CD4-positive, alpha-beta T cell (primary cell): Measurements from ENCODE around the gene KMT5B. TPM values are rescaled to one million over a fixed set of nuclear protein-coding genes. Genes with fewer than 3 reads are reported as not detected.

Experiments
- ATAC-seq: fragments of 200-7000 bp; cut with Tn5 transposase; one replicate; pipeline ENCODE4 v1.10.0; 2022; ENCODE audit warnings: mild to moderate bottlenecking; ENCODE audit not compliant: poor library complexity
- CTCF ChIA-PET: fragments of 350-600 bp; sonication (Branson Sonifier 250); formaldehyde crosslinking; loops from one replicate; lab custom pipeline; 2021; ENCODE audit warnings: antibody characterized with exemption, inconsistent platforms; lab: Charles Lee
- POLR2A ChIA-PET: fragments of 350-600 bp; sonication (Branson Sonifier 250); formaldehyde crosslinking; loops from one replicate; lab custom pipeline; 2021; ENCODE audit warnings: antibody characterized with exemption, inconsistent platforms; lab: Charles Lee
- DNase-seq, 14 experiments: peaks; one replicate each; pipeline ENCODE4 v3.0.0-alpha.2; 2013 to 2020; ENCODE audit warnings: mixed read lengths in 2 of 14
- H3K27ac ChIP-seq, 2 donors: one replicate each; pipeline versions ENCODE4 v1.5.1 to v1.7.0; 2013; ENCODE audit warnings: low read length in 2 of 2, low read depth in 1 of 2, mild to moderate bottlenecking in 1 of 2
- H3K27me3 ChIP-seq, 2 experiments: 1 replicate in 1 of 2; 2 replicates in 1 of 2; pipeline versions ENCODE4 v1.6.1 to v1.7.0; 2013; ENCODE audit warnings: low read length in 2 of 2, control low read depth in 1 of 2, mild to moderate bottlenecking in 1 of 2, moderate library complexity in 1 of 2; ENCODE audit not compliant: insufficient read depth in 2 of 2, control insufficient read depth in 1 of 2
- H3K36me3 ChIP-seq: one replicate; pipeline ENCODE4 v1.6.1; 2013; ENCODE audit warnings: low read length, control low read depth; ENCODE audit not compliant: insufficient read depth
- H3K4me1 ChIP-seq: one replicate; pipeline ENCODE4 v1.6.1; 2013; ENCODE audit warnings: low read length, control low read depth; ENCODE audit not compliant: insufficient read depth
- H3K4me3 ChIP-seq: one replicate; pipeline ENCODE4 v1.5.1; 2013; ENCODE audit warnings: mild to moderate bottlenecking, low read length, moderate library complexity
- H3K9me3 ChIP-seq, 2 experiments: 1 replicate in 1 of 2; 2 replicates in 1 of 2; pipeline versions ENCODE4 v1.6.1 to v1.7.0; 2013; ENCODE audit warnings: low read length in 2 of 2, mild to moderate bottlenecking in 2 of 2, control low read depth in 1 of 2, moderate library complexity in 1 of 2; ENCODE audit not compliant: control insufficient read depth in 1 of 2, insufficient read depth in 1 of 2
- H3K27ac Mint-ChIP-seq: one replicate; pipeline ENCODE4 v1.8.0; 2020; ENCODE audit warnings: mixed read lengths
- H3K27me3 Mint-ChIP-seq: one replicate; pipeline ENCODE4 v1.8.0; 2021; ENCODE audit warnings: mixed read lengths
- H3K36me3 Mint-ChIP-seq: one replicate; pipeline ENCODE4 v1.8.0; 2021; ENCODE audit warnings: low read depth, mixed read lengths
- H3K4me1 Mint-ChIP-seq: one replicate; pipeline ENCODE4 v1.8.0; 2021; ENCODE audit warnings: low read depth, mixed read lengths
- H3K4me3 Mint-ChIP-seq: one replicate; pipeline ENCODE4 v1.8.0; 2020; ENCODE audit warnings: mild to moderate bottlenecking, mixed read lengths
- H3K9me3 Mint-ChIP-seq: one replicate; pipeline ENCODE4 v1.8.0; 2020; ENCODE audit warnings: mixed read lengths
- CTCF ChIP-seq: fragments of 200-600 bp; IDR thresholded peaks from one replicate; pipeline ENCODE4 v1.8.0; 2022; ENCODE audit warnings: antibody characterized with exemption, mild to moderate bottlenecking
- intact Hi-C, 2 experiments: fragments of 100-400 bp; cut with DNase I in 1 of 2; cut with micrococcal nuclease in 1 of 2; formaldehyde crosslinking; loops; one replicate each; pipeline versions ENCODE4 v1.15.1 to v1.9.0; 2023 to 2025; cut with DNase I, micrococcal nuclease
- total RNA-seq, 174 experiments: library from RNA in 2 of 174; stranded (reverse) in 2 of 174; gene quantifications; one replicate each; pipeline ENCODE4 v1.2.3 and lab custom pipeline; 2021 to 2026

Gene KMT5B
- total RNA-seq, 2 experiments from 2014 or later, result 22.5 to 23.3 TPM

- H3K9me3 ChIP-seq, result no peaks in the 10 kb centered on the region
- H3K36me3 Mint-ChIP-seq, result peaks cover 91% of the 10 kb centered on the region
- no peak overlapping the region for H3K27ac ChIP-seq
- H3K4me3 Mint-ChIP-seq, result no peak overlapping the region
- H3K27me3 Mint-ChIP-seq, result no peaks in the 10 kb centered on the region
- DNase-seq (no peak), ATAC-seq (no peak)
- no peak overlapping the region for H3K27ac Mint-ChIP-seq
- peaks cover 68% of the 10 kb centered on the region for H3K36me3 ChIP-seq
- no peak for TF ChIP-seq CTCF
- POLR2A ChIA-PET, result no interaction called here
- no peaks in the 10 kb centered on the region for H3K4me1 ChIP-seq
- H3K4me1 Mint-ChIP-seq, result no peaks in the 10 kb centered on the region
- intact Hi-C loops, result no loop called here
- H3K27me3 ChIP-seq, result no peaks in the 10 kb centered on the region
- H3K4me3 ChIP-seq, result no peak overlapping the region
- H3K9me3 Mint-ChIP-seq, result no peaks in the 10 kb centered on the region
- CTCF ChIA-PET, result no interaction called here
These were observed 45.6 kb downstream of the KMT5B start for GRCh38 chr11:68167474-68167873.

- ChIA-PET POLR2A (no interaction called here), CTCF (no interaction called here)
- Mint-ChIP-seq H3K4me3 (no peak overlapping the region), H3K4me1 (no peaks in the 10 kb centered on the region), H3K9me3 (no peaks in the 10 kb centered on the region), H3K36me3 (peaks cover 93% of the 10 kb centered on the region), H3K27ac (no peak overlapping the region), H3K27me3 (no peaks in the 10 kb centered on the region)
- Histone ChIP-seq H3K36me3 (peaks cover 66% of the 10 kb centered on the region), H3K27me3 (no peaks in the 10 kb centered on the region), H3K27ac (no peak overlapping the region), H3K9me3 (no peaks in the 10 kb centered on the region), H3K4me3 (no peak overlapping the region), H3K4me1 (no peaks in the 10 kb centered on the region)
- ATAC-seq (no peak), DNase-seq (no peak)
- intact Hi-C loops, result no loop called here
- TF ChIP-seq CTCF, result no peak
These were observed 46.1 kb downstream of the KMT5B start for GRCh38 chr11:68166969-68167368.

GRCh38 chr11:68165601-68166000, 47.5 kb downstream of the KMT5B start:
- no peaks in the 10 kb centered on the region for H3K27me3 ChIP-seq
- peaks cover 55% of the 10 kb centered on the region for H3K36me3 ChIP-seq
- H3K4me1 Mint-ChIP-seq, result no peaks in the 10 kb centered on the region
- no peaks in the 10 kb centered on the region for H3K9me3 Mint-ChIP-seq
- H3K36me3 Mint-ChIP-seq, result peaks cover 88% of the 10 kb centered on the region
- H3K27ac ChIP-seq, result no peak overlapping the region
- no peak for TF ChIP-seq CTCF
- H3K27me3 Mint-ChIP-seq, result no peaks in the 10 kb centered on the region
- H3K27ac Mint-ChIP-seq, result no peak overlapping the region
- H3K4me3 ChIP-seq, result no peak overlapping the region
- DNase-seq (no peak), ATAC-seq (no peak)
- POLR2A ChIA-PET, result no interaction called here
- CTCF ChIA-PET, result no interaction called here
- intact Hi-C loops, result no loop called here
- no peak overlapping the region for H3K4me3 Mint-ChIP-seq
- H3K9me3 ChIP-seq, result no peaks in the 10 kb centered on the region
- no peaks in the 10 kb centered on the region for H3K4me1 ChIP-seq
